ENCODE data around the gene DISP3.

- TF ChIP-seq SMC3 (IDR thresholded peaks at IDR 0.05; ENCODE audit: low read depth, low read length), result no peak
- no peak for TF ChIP-seq CTCF (conservative IDR thresholded peaks at IDR 0.05; ENCODE audit: low read depth, low read length)
- TF ChIP-seq RCOR1 (IDR thresholded peaks at IDR 0.05; ENCODE audit: insufficient replicate concordance, low read length), result no peak
- TF ChIP-seq POLR2A (IDR thresholded peaks at IDR 0.05; ENCODE audit: low read depth, low read length), result no peak
These were observed 8.0 kb upstream of the DISP3 start for GRCh38 chr1:11470912-11471311.

All from IMR-90 (cell line).